Prostate gland (tissue), 2 donors: ENCODE measurements around the gene CFAP99. TPM values are rescaled to one million over a fixed set of nuclear protein-coding genes. Genes with fewer than 3 reads are reported as not detected.

Source experiments
- DNase-seq: peaks from one replicate; pipeline ENCODE4 v3.0.0-alpha.2; 2019; ENCODE audit warnings: low spot score
- H3K27ac ChIP-seq, 2 donors: fragments of 200-600 bp; sonication (generic); 2 replicates each; pipeline ENCODE4 v1.5.1; 2017 to 2019
- H3K27me3 ChIP-seq: fragments of 200-600 bp; sonication (generic); replicated peaks from 2 replicates; pipeline ENCODE4 v1.5.1; 2019; ENCODE audit not compliant: insufficient read depth
- H3K36me3 ChIP-seq, 2 donors: fragments of 200-600 bp; sonication (generic); 1 replicate in 1 of 2; 2 replicates in 1 of 2; pipeline versions ENCODE4 v1.5.1 to v1.8.1; 2017 to 2019
- H3K4me1 ChIP-seq: fragments of 200-600 bp; sonication (generic); replicated peaks from 2 replicates; pipeline ENCODE4 v1.5.1; 2019
- H3K4me3 ChIP-seq, 2 donors: fragments of 200-600 bp; sonication (generic); 2 replicates each; pipeline ENCODE4 v1.5.1; 2017 to 2019
- H3K9me3 ChIP-seq: fragments of 200-600 bp; sonication (generic); 2 replicates; pipeline ENCODE4 v1.5.1; 2017
- POLR2A ChIP-seq: fragments of 450-650 bp; IDR thresholded peaks from one replicate; pipeline ENCODE4 v1.6.1; 2016; ENCODE audit warnings: antibody characterized with exemption, mild to moderate bottlenecking
- POLR2AphosphoS5 ChIP-seq: sonication (generic); formaldehyde crosslinking; IDR thresholded peaks from one replicate; pipeline ENCODE4 v1.6.1; 2017; ENCODE audit warnings: antibody characterized with exemption
- WGBS: methylation state at CpG from one replicate; pipeline ENCODE4 v1.1.5; 2018; 5-methylcytosine and 5-hydroxymethylcytosine counted together
- intact Hi-C: fragments of 100-400 bp; cut with DNase I; formaldehyde crosslinking; loops from one replicate; pipeline ENCODE4 v1.14.2; 2022
- total RNA-seq, 2 donors: library from RNA; depleted of rRNA; stranded (reverse); fragments of >200 nt; gene quantifications; one replicate each; pipeline ENCODE4 v1.1.0, GENCODE V29; 2016
- TF ChIP-seq, protein P1 (sequence below), 4 experiments: fragments of 200-600 bp in 2 of 4; fragments of 450-650 bp in 2 of 4; sonication (generic) in 2 of 4; IDR thresholded peaks; 1 replicate in 3 of 4; 2 replicates in 1 of 4; pipeline ENCODE4 v1.5.1; 2016 to 2019; ENCODE audit warnings: antibody characterized with exemption in 4 of 4, mild to moderate bottlenecking in 2 of 4, moderate library complexity in 2 of 4

The CFAP99 gene
- total RNA-seq, 2 donors from 2014 or later = 0.18 to 7.4 TPM

DNA sequence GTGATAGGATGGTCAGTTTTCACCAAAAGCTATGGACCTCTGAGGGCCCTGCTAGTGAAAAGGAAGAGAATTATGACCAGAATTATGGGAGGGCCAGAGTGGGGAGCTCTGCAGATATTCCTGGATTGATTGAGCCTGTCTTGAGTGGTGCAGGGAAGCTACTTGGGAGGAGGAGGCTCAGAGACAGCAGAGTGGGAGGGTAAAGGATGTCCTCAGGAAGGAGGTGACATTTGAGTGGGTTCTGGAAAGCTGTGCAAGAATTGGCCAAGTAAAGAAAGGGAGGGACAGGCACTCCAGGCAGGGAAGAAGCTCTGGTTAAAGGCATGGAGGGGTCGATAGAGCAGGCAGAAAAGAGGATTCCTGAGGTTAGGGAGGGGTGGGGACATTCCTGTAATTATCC is 74.2 kb downstream of the CFAP99 start:
- TF ChIP-seq POLR2A = no peak
- TF ChIP-seq POLR2AphosphoS5 = no peak
- TF ChIP-seq, protein P1, sequence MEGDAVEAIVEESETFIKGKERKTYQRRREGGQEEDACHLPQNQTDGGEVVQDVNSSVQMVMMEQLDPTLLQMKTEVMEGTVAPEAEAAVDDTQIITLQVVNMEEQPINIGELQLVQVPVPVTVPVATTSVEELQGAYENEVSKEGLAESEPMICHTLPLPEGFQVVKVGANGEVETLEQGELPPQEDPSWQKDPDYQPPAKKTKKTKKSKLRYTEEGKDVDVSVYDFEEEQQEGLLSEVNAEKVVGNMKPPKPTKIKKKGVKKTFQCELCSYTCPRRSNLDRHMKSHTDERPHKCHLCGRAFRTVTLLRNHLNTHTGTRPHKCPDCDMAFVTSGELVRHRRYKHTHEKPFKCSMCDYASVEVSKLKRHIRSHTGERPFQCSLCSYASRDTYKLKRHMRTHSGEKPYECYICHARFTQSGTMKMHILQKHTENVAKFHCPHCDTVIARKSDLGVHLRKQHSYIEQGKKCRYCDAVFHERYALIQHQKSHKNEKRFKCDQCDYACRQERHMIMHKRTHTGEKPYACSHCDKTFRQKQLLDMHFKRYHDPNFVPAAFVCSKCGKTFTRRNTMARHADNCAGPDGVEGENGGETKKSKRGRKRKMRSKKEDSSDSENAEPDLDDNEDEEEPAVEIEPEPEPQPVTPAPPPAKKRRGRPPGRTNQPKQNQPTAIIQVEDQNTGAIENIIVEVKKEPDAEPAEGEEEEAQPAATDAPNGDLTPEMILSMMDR (IDR thresholded peaks at IDR 0.05) = no peak
- Histone ChIP-seq H3K36me3 (peaks cover 2 to 4% of the 10 kb centered on the region in 2 donors), H3K4me3 (no peak overlapping the region), H3K27me3 (no peaks in the 10 kb centered on the region), H3K4me1 (peaks cover 12% of the 10 kb centered on the region), H3K9me3 (no peaks in the 10 kb centered on the region), H3K27ac (peak overlapping the region in 1 of 2 donors; percentile 64)
- DNase-seq = no peak
- intact Hi-C loops = no loop called here
- WGBS = 88% methylated on average over 1 of the region's 1 CpG

DNA sequence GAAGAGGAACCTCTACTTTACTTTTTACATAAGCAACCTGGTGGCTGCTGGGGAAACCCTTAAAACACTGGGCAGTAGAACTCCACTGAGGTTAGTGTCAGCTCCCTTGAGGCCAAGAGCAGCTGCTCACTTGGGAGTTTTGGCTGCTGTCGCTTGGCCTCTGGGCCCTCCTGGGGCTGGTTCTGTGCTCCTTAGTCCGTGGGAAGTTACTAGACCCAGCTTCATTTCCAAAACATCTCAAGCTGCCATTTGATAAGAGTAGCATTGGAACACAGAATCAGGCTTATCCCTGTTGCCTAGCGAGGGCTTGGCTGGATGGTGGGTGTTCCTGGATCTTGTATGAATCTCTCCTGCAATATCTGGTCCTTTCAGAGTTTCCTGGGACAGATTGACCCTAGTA is 76.2 kb downstream of the CFAP99 start:
- Histone ChIP-seq H3K9me3 (no peaks in the 10 kb centered on the region), H3K36me3 (peaks cover 2 to 4% of the 10 kb centered on the region in 2 donors), H3K27ac (peak overlapping the region in 1 of 2 donors; percentile 64), H3K4me3 (no peak overlapping the region), H3K4me1 (peaks cover 1% of the 10 kb centered on the region), H3K27me3 (no peaks in the 10 kb centered on the region)
- TF ChIP-seq, protein P1 (IDR thresholded peaks at IDR 0.05) = no peak
- no peak for TF ChIP-seq POLR2AphosphoS5
- no peak for TF ChIP-seq POLR2A
- intact Hi-C loops = no loop called here
- 84% methylated on average over 3 of the region's 3 CpGs for WGBS
- DNase-seq = no peak

DNA sequence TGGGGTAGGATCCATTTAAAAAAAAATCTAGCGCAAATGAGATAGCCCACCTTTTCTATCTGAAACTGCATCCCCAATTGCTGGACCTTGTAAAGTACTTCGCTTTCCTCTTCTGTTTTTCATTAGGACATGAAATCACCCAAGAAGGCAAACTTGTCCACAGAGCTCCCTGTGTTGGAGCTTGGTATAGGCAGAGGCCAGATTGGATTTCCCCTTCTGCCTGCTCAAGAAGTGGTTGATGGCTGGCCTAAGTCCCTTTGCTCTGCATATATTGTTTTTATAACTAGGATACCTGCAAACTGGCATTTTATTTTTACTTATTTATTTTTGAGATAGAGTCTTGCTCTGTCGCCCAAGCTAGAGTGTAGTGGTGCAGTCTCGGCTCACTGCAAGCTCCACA is 78.6 kb downstream of the CFAP99 start:
- Histone ChIP-seq H3K4me1 (no peaks in the 10 kb centered on the region), H3K9me3 (no peaks in the 10 kb centered on the region), H3K36me3 (no peaks in the 10 kb centered on the region), H3K27me3 (no peaks in the 10 kb centered on the region), H3K4me3 (no peak overlapping the region), H3K27ac (no peak overlapping the region)
- no peak for TF ChIP-seq POLR2A
- TF ChIP-seq, protein P1 (IDR thresholded peaks at IDR 0.05) = no peak
- no peak for DNase-seq
- intact Hi-C loops = no loop called here
- 96% methylated on average over 4 of the region's 4 CpGs for WGBS

DNA sequence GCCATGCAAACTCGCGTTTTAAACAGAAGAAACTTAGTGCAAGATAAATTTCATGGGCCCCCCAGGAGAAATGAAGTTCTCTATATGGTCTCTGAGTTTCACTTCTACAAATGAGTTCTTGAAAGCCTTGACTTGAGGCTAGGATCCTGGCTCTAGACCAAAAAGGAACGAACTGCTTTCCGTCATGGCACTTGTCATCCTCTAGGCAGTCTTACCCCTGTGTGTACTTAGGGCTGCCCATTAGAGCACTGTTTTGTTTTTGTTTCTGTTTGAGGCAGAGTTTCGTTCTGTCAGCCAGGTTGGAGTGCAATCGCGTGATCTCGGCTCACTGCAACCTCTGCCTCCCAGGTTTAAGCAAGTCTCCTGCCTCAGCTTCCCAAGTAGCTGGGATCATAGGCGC is 79.2 kb downstream of the CFAP99 start:
- Histone ChIP-seq H3K4me3 (no peak overlapping the region), H3K27me3 (no peaks in the 10 kb centered on the region), H3K36me3 (no peaks in the 10 kb centered on the region), H3K27ac (no peak overlapping the region), H3K9me3 (no peaks in the 10 kb centered on the region), H3K4me1 (no peaks in the 10 kb centered on the region)
- intact Hi-C loops = no loop called here
- 92% methylated on average over 9 of the region's 9 CpGs for WGBS
- TF ChIP-seq POLR2A = no peak
- TF ChIP-seq, protein P1 (IDR thresholded peaks at IDR 0.05) = no peak
- TF ChIP-seq POLR2AphosphoS5 = no peak
- DNase-seq = no peak

DNA sequence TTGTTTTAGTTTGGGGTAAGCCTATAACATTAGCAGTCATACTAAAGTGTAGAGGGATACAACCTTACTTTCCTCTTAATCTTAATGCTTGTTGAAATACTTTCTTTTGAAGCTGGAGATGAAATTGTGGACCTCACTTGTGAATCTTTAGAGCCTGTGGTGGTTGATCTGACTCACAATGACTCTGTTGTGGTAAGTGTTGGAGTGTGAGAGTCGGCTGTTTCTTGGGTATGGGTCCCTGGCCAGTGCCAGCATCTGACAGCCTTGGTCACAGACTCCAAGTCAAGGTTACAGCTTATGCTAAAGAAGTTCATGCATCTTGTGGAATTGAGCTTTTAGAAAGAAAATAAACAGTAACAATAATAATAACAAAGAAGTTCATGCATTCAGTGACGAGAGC is 81.8 kb downstream of the CFAP99 start:
- 78% methylated on average over 2 of the region's 2 CpGs for WGBS
- Histone ChIP-seq H3K27me3 (no peaks in the 10 kb centered on the region), H3K4me1 (no peaks in the 10 kb centered on the region), H3K36me3 (no peaks in the 10 kb centered on the region), H3K4me3 (no peak overlapping the region), H3K27ac (no peak overlapping the region), H3K9me3 (no peaks in the 10 kb centered on the region)
- intact Hi-C loops = no loop called here
- no peak for DNase-seq
- TF ChIP-seq, protein P1 (IDR thresholded peaks at IDR 0.05) = no peak
- no peak for TF ChIP-seq POLR2AphosphoS5
